GM23338 (cell line): ENCODE results near the gene CD3G. TPM values are rescaled to one million over a fixed set of nuclear protein-coding genes. Genes with fewer than 3 reads are reported as not detected.

ENCODE experiments used
- ATAC-seq: fragments of 200-7000 bp; cut with Tn5 transposase; 3 replicates; pipeline ENCODE4 v1.9.1; 2020
- DNase-seq: peaks from one replicate; pipeline ENCODE4 v3.0.0-alpha.2; 2015; ENCODE audit warnings: low spot score
- H2AFZ ChIP-seq: fragments of 200-600 bp; sonication (generic); 2 replicates; pipeline ENCODE4 v1.8.0; 2016; ENCODE audit warnings: antibody characterized with exemption, mild to moderate bottlenecking, moderate library complexity
- H3F3A ChIP-seq: fragments of 200-600 bp; sonication (generic); replicated peaks from 2 replicates; pipeline ENCODE4 v1.8.0; 2017; ENCODE audit warnings: antibody characterized with exemption, mixed run types, low read depth
- H3K27ac ChIP-seq: fragments of 200-600 bp; sonication (generic); 2 replicates; pipeline ENCODE4 v1.6.1; 2016; ENCODE audit warnings: low read depth
- H3K27me3 ChIP-seq: fragments of 200-600 bp; sonication (generic); 2 replicates; pipeline ENCODE4 v1.8.0; 2016; ENCODE audit warnings: mild to moderate bottlenecking, mixed run types, moderate library complexity; ENCODE audit not compliant: insufficient read depth
- H3K36me3 ChIP-seq: fragments of 200-600 bp; sonication (generic); 2 replicates; pipeline ENCODE4 v1.8.0; 2016; ENCODE audit warnings: mild to moderate bottlenecking; ENCODE audit not compliant: insufficient read depth
- H3K4me1 ChIP-seq: fragments of 200-600 bp; sonication (generic); 2 replicates; pipeline ENCODE4 v1.8.0; 2016; ENCODE audit warnings: mild to moderate bottlenecking, moderate library complexity; ENCODE audit not compliant: insufficient read depth
- H3K4me2 ChIP-seq: fragments of 200-600 bp; sonication (generic); 2 replicates; pipeline ENCODE4 v1.7.1; 2017; ENCODE audit warnings: mixed run types
- H3K4me3 ChIP-seq: fragments of 200-600 bp; sonication (generic); 2 replicates; pipeline ENCODE4 v1.6.1; 2016; ENCODE audit warnings: mixed run types
- H3K79me2 ChIP-seq: fragments of 200-600 bp; sonication (generic); replicated peaks from 2 replicates; pipeline ENCODE4 v1.8.0; 2017; ENCODE audit warnings: mild to moderate bottlenecking; ENCODE audit not compliant: insufficient read depth
- H3K9me2 ChIP-seq: fragments of 200-600 bp; sonication (generic); 2 replicates; pipeline ENCODE4 v1.8.0; 2017; ENCODE audit not compliant: insufficient read depth
- H4K20me1 ChIP-seq: fragments of 200-600 bp; sonication (generic); replicated peaks from 2 replicates; pipeline ENCODE4 v1.8.0; 2017; ENCODE audit warnings: mild to moderate bottlenecking; ENCODE audit not compliant: insufficient read depth
- H3K27ac Mint-ChIP-seq: 2 replicates; pipeline ENCODE4 v1.8.0; 2020; ENCODE audit warnings: inconsistent platforms, mild to moderate bottlenecking, moderate library complexity, mixed read lengths
- H3K27me3 Mint-ChIP-seq: 3 replicates; pipeline ENCODE4 v1.8.0; 2022; ENCODE audit warnings: low read depth, mild to moderate bottlenecking, moderate library complexity, mixed read lengths, inconsistent platforms; ENCODE audit not compliant: insufficient read depth, poor library complexity
- H3K36me3 Mint-ChIP-seq: 3 replicates; pipeline ENCODE4 v1.8.0; 2021; ENCODE audit warnings: low read depth, mild to moderate bottlenecking, inconsistent platforms, moderate library complexity, mixed read lengths
- H3K4me1 Mint-ChIP-seq: 3 replicates; pipeline ENCODE4 v1.8.0; 2020; ENCODE audit warnings: mild to moderate bottlenecking, inconsistent platforms, mixed read lengths
- H3K4me3 Mint-ChIP-seq: 3 replicates; pipeline ENCODE4 v1.8.0; 2021; ENCODE audit warnings: moderate library complexity, mild to moderate bottlenecking, inconsistent platforms, mixed read lengths
- H3K9me3 Mint-ChIP-seq: 3 replicates; pipeline ENCODE4 v1.8.0; 2020; ENCODE audit warnings: moderate library complexity, mild to moderate bottlenecking, inconsistent platforms, mixed read lengths
- CREB1 ChIP-seq: fragments of 250-450 bp; sonication (Bioruptor Pico); IDR thresholded peaks from 2 replicates; pipeline ENCODE4 v1.5.0; 2020; ENCODE audit warnings: low read depth, mild to moderate bottlenecking, moderate library complexity
- EZH2phosphoT487 ChIP-seq: fragments of 200-600 bp; sonication (generic); IDR thresholded peaks from one replicate; pipeline ENCODE4 v1.8.1; 2018; ENCODE audit warnings: antibody characterized with exemption; ENCODE audit not compliant: unreplicated experiment
- JUNB ChIP-seq: IDR thresholded peaks from one replicate; pipeline ENCODE4 v1.6.1; 2016; ENCODE audit warnings: antibody characterized with exemption; ENCODE audit not compliant: unreplicated experiment
- ZNF331 ChIP-seq: fragments of 250-450 bp; sonication (Bioruptor Pico); IDR thresholded peaks from 2 replicates; pipeline ENCODE4 v1.5.0; 2020; ENCODE audit warnings: low read depth, mild to moderate bottlenecking, moderate library complexity
- polyA plus RNA-seq: library from polyadenylated mRNA; unstranded; fragments of >200 nt; fragmentation: Nextera tagmentation; extraction: Ambion mirVana; gene quantifications from 2 replicates; pipeline ENCODE4 v1.2.1, GENCODE V29; 2016
- total RNA-seq: library from RNA; depleted of rRNA; stranded (reverse); fragments of >200 nt; shearing (Covaris generic); gene quantifications from 2 replicates; pipeline ENCODE4 v1.2.3, GENCODE V29; 2014
- TF ChIP-seq, protein P1 (sequence below): IDR thresholded peaks from one replicate; pipeline ENCODE4 v1.6.1; 2018; ENCODE audit warnings: antibody characterized with exemption; ENCODE audit not compliant: unreplicated experiment
- TF ChIP-seq, protein P2 (sequence below), 2 experiments: fragments of 200-600 bp in 1 of 2; sonication (generic) in 1 of 2; conservative IDR thresholded peaks; 2 replicates each; pipeline versions ENCODE4 v1.5.1 to v1.6.1; 2016 to 2017; ENCODE audit warnings: antibody characterized with exemption in 2 of 2, low read depth in 2 of 2, mild to moderate bottlenecking in 2 of 2, moderate library complexity in 1 of 2
- TF ChIP-seq, protein P3 (sequence below): fragments of 250-450 bp; sonication (Bioruptor Pico); IDR thresholded peaks from 2 replicates; pipeline ENCODE4 v1.5.0; 2020; ENCODE audit warnings: mild to moderate bottlenecking, moderate library complexity
- TF ChIP-seq, protein P4 (sequence below): IDR thresholded peaks from 2 replicates; pipeline ENCODE4 v1.6.1; 2016; ENCODE audit warnings: antibody characterized with exemption

The CD3G gene
- total and polyA plus RNA-seq, 2 experiments from 2014 or later, result not detected

DNA sequence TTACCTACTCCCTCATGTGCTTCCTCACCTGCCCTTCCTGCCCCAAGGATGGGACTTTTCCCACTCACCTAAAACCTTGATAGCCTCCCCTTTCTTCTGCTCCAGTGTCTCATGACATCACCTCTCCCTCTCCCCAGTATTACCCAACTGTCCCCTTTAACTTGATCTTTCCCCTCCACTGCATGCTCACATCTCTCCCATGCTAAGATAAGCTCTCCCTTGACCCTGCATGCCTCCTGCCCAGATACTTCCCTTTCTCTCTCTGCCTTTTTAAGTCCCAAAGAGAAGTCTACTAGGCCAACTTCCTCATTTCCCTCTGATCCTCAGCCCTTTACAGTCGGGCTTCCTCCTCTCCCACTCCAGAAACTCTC is 24.8 kb upstream of the CD3G start:
- DNase-seq (no peak), ATAC-seq (no peak)
- H3K27ac Mint-ChIP-seq, result no peak overlapping the region
- TF ChIP-seq EZH2phosphoT487 (no peak), ZNF331 (no peak), CREB1 (no peak), JUNB (no peak)
- TF ChIP-seq, protein P1, sequence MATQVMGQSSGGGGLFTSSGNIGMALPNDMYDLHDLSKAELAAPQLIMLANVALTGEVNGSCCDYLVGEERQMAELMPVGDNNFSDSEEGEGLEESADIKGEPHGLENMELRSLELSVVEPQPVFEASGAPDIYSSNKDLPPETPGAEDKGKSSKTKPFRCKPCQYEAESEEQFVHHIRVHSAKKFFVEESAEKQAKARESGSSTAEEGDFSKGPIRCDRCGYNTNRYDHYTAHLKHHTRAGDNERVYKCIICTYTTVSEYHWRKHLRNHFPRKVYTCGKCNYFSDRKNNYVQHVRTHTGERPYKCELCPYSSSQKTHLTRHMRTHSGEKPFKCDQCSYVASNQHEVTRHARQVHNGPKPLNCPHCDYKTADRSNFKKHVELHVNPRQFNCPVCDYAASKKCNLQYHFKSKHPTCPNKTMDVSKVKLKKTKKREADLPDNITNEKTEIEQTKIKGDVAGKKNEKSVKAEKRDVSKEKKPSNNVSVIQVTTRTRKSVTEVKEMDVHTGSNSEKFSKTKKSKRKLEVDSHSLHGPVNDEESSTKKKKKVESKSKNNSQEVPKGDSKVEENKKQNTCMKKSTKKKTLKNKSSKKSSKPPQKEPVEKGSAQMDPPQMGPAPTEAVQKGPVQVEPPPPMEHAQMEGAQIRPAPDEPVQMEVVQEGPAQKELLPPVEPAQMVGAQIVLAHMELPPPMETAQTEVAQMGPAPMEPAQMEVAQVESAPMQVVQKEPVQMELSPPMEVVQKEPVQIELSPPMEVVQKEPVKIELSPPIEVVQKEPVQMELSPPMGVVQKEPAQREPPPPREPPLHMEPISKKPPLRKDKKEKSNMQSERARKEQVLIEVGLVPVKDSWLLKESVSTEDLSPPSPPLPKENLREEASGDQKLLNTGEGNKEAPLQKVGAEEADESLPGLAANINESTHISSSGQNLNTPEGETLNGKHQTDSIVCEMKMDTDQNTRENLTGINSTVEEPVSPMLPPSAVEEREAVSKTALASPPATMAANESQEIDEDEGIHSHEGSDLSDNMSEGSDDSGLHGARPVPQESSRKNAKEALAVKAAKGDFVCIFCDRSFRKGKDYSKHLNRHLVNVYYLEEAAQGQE, result no peak
- TF ChIP-seq, protein P2, sequence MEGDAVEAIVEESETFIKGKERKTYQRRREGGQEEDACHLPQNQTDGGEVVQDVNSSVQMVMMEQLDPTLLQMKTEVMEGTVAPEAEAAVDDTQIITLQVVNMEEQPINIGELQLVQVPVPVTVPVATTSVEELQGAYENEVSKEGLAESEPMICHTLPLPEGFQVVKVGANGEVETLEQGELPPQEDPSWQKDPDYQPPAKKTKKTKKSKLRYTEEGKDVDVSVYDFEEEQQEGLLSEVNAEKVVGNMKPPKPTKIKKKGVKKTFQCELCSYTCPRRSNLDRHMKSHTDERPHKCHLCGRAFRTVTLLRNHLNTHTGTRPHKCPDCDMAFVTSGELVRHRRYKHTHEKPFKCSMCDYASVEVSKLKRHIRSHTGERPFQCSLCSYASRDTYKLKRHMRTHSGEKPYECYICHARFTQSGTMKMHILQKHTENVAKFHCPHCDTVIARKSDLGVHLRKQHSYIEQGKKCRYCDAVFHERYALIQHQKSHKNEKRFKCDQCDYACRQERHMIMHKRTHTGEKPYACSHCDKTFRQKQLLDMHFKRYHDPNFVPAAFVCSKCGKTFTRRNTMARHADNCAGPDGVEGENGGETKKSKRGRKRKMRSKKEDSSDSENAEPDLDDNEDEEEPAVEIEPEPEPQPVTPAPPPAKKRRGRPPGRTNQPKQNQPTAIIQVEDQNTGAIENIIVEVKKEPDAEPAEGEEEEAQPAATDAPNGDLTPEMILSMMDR (conservative IDR thresholded peaks at IDR 0.05; ENCODE audit: low read depth in 2 of 2), result no peak
- TF ChIP-seq, protein P3, sequence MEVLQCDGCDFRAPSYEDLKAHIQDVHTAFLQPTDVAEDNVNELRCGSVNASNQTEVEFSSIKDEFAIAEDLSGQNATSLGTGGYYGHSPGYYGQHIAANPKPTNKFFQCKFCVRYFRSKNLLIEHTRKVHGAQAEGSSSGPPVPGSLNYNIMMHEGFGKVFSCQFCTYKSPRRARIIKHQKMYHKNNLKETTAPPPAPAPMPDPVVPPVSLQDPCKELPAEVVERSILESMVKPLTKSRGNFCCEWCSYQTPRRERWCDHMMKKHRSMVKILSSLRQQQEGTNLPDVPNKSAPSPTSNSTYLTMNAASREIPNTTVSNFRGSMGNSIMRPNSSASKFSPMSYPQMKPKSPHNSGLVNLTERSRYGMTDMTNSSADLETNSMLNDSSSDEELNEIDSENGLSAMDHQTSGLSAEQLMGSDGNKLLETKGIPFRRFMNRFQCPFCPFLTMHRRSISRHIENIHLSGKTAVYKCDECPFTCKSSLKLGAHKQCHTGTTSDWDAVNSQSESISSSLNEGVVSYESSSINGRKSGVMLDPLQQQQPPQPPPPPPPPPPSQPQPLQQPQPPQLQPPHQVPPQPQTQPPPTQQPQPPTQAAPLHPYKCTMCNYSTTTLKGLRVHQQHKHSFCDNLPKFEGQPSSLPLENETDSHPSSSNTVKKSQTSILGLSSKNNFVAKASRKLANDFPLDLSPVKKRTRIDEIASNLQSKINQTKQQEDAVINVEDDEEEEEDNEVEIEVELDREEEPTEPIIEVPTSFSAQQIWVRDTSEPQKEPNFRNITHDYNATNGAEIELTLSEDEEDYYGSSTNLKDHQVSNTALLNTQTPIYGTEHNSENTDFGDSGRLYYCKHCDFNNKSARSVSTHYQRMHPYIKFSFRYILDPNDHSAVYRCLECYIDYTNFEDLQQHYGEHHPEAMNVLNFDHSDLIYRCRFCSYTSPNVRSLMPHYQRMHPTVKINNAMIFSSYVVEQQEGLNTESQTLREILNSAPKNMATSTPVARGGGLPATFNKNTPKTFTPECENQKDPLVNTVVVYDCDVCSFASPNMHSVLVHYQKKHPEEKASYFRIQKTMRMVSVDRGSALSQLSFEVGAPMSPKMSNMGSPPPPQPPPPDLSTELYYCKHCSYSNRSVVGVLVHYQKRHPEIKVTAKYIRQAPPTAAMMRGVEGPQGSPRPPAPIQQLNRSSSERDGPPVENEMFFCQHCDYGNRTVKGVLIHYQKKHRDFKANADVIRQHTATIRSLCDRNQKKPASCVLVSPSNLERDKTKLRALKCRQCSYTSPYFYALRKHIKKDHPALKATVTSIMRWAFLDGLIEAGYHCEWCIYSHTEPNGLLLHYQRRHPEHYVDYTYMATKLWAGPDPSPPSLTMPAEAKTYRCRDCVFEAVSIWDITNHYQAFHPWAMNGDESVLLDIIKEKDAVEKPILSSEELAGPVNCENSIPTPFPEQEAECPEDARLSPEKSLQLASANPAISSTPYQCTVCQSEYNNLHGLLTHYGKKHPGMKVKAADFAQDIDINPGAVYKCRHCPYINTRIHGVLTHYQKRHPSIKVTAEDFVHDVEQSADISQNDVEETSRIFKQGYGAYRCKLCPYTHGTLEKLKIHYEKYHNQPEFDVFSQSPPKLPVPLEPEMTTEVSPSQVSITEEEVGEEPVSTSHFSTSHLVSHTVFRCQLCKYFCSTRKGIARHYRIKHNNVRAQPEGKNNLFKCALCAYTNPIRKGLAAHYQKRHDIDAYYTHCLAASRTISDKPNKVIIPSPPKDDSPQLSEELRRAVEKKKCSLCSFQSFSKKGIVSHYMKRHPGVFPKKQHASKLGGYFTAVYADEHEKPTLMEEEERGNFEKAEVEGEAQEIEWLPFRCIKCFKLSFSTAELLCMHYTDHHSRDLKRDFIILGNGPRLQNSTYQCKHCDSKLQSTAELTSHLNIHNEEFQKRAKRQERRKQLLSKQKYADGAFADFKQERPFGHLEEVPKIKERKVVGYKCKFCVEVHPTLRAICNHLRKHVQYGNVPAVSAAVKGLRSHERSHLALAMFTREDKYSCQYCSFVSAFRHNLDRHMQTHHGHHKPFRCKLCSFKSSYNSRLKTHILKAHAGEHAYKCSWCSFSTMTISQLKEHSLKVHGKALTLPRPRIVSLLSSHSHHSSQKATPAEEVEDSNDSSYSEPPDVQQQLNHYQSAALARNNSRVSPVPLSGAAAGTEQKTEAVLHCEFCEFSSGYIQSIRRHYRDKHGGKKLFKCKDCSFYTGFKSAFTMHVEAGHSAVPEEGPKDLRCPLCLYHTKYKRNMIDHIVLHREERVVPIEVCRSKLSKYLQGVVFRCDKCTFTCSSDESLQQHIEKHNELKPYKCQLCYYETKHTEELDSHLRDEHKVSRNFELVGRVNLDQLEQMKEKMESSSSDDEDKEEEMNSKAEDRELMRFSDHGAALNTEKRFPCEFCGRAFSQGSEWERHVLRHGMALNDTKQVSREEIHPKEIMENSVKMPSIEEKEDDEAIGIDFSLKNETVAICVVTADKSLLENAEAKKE (CRISPR knock-in tag), result no peak
- TF ChIP-seq, protein P4, sequence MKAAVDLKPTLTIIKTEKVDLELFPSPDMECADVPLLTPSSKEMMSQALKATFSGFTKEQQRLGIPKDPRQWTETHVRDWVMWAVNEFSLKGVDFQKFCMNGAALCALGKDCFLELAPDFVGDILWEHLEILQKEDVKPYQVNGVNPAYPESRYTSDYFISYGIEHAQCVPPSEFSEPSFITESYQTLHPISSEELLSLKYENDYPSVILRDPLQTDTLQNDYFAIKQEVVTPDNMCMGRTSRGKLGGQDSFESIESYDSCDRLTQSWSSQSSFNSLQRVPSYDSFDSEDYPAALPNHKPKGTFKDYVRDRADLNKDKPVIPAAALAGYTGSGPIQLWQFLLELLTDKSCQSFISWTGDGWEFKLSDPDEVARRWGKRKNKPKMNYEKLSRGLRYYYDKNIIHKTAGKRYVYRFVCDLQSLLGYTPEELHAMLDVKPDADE, result no peak
- H3K27me3 Mint-ChIP-seq, result peaks cover 5% of the 10 kb centered on the region
- no peak overlapping the region for H3K27ac ChIP-seq
- no peaks in the 10 kb centered on the region for H3K36me3 Mint-ChIP-seq
- no peaks in the 10 kb centered on the region for H3K79me2 ChIP-seq
- H2AFZ ChIP-seq, result no peak overlapping the region
- no peaks in the 10 kb centered on the region for H3K36me3 ChIP-seq
- H3K4me3 Mint-ChIP-seq, result no peak overlapping the region
- no peak overlapping the region for H3K4me2 ChIP-seq
- peaks cover 26% of the 10 kb centered on the region for H3K4me1 Mint-ChIP-seq
- H3F3A ChIP-seq, result peaks cover 9% of the 10 kb centered on the region
- peaks cover 12% of the 10 kb centered on the region; the same call in 1 of the 2 replicates for H3K27me3 ChIP-seq
- H3K9me3 Mint-ChIP-seq, result no peaks in the 10 kb centered on the region
- H3K9me2 ChIP-seq, result no peaks in the 10 kb centered on the region
- H3K4me3 ChIP-seq, result no peak overlapping the region
- no peaks in the 10 kb centered on the region for H4K20me1 ChIP-seq
- peaks cover 19% of the 10 kb centered on the region for H3K4me1 ChIP-seq
